Measurements from ENCODE around the gene TBC1D22A. TPM values are rescaled to one million over a fixed set of nuclear protein-coding genes. Genes with fewer than 3 reads are reported as not detected.

The TBC1D22A gene
- total RNA-seq, 1 experiment from 2014 or later, result 20.9 TPM

- ChIA-PET RAD21 (ENCODE audit: low non-redundant PET in 1 of 2, low total read pairs in 2 of 2, uncharacterized antibody in 2 of 2, unreplicated experiment in 2 of 2) (no interaction called here), POLR2A (no interaction called here), CTCF (interaction anchor here (1.0 kb wide), 1 partner anchor 365 kb away, joined by 3 read pairs; no protein-coding TSS in a partner anchor)
- TF ChIP-seq EGR1 (IDR thresholded peaks at IDR 0.05; ENCODE audit: low read depth) (no peak), CEBPB (IDR thresholded peaks at IDR 0.05; ENCODE audit: low read depth) (no peak), YY1 (IDR thresholded peaks at IDR 0.05; ENCODE audit: extremely low read depth, insufficient replicate concordance, low read depth, low read length) (no peak), CTCF (IDR thresholded peaks at IDR 0.05 in 2 of 3, conservative IDR thresholded peaks at IDR 0.05 in 1 of 3; ENCODE audit: borderline replicate concordance in 1 of 3, insufficient read depth in 1 of 3, low read depth in 2 of 3, low read length in 2 of 3) (no peak), ZBTB33 (IDR thresholded peaks at IDR 0.05; ENCODE audit: extremely low read depth, insufficient replicate concordance, low read length) (no peak), SP1 (IDR thresholded peaks at IDR 0.05; ENCODE audit: low read depth) (no peak), JUND (IDR thresholded peaks at IDR 0.05) (no peak), POLR2A (IDR thresholded peaks at IDR 0.05; ENCODE audit: borderline replicate concordance, extremely low read depth, insufficient read depth, insufficient read length) (no peak), REST (IDR thresholded peaks at IDR 0.05; ENCODE audit: low read depth) (no peak)
- H3K9ac ChIP-seq (ENCODE audit: low read length), result no peak overlapping the region
- no peak overlapping the region for H2AFZ ChIP-seq (ENCODE audit: low read depth, low read length, poor library complexity, severe bottlenecking)
- no peaks in the 10 kb centered on the region for H3K9me2 ChIP-seq (ENCODE audit: insufficient read depth)
- H3K4me3 ChIP-seq (replicated peaks in 1 of 2; ENCODE audit: low read depth in 1 of 2, low read length in 2 of 2), result no peak overlapping the region
- DNase-seq (ENCODE audit: low read depth, low spot score) (no peak), ATAC-seq (no peak)
- no peaks in the 10 kb centered on the region for H3K36me3 ChIP-seq (ENCODE audit: control insufficient read depth in 1 of 2, insufficient read depth in 2 of 2, low read length in 2 of 2)
- no peaks in the 10 kb centered on the region for H3K9me3 ChIP-seq (ENCODE audit: control insufficient read depth in 1 of 2, insufficient read depth in 1 of 2, low read depth in 1 of 2, low read length in 2 of 2)
- H3K4me2 ChIP-seq (ENCODE audit: low read length), result no peak overlapping the region
- H3K27me3 ChIP-seq (ENCODE audit: insufficient read depth, low read length), result no peaks in the 10 kb centered on the region
- no TSS peak for BruUV-seq (replicated peaks)
- peaks cover 0 to 13% of the 10 kb centered on the region in 2 experiments; a peak in 2 of 4 replicates for H3K4me1 ChIP-seq (ENCODE audit: control insufficient read depth in 1 of 2, insufficient read depth in 2 of 2, low read length in 2 of 2)
- no peaks in the 10 kb centered on the region for H3K79me2 ChIP-seq (ENCODE audit: insufficient read depth, low read length)
- intact Hi-C loops (cut with micrococcal nuclease), result no loop called here
- no peak overlapping the region for H3K27ac ChIP-seq (ENCODE audit: low read depth, low read length)
- no peaks in the 10 kb centered on the region for H4K20me1 ChIP-seq (ENCODE audit: insufficient read depth)
These were observed 360.8 kb downstream of the TBC1D22A start for GRCh38 chr22:47123006-47123826.
